Measurements from ENCODE around the gene CDH23. TPM values are rescaled to one million over a fixed set of nuclear protein-coding genes. Genes with fewer than 3 reads are reported as not detected.
A peak's percentile ranks its signal among the peaks of the same experiment; 100 is the strongest.

The CDH23 gene
- total RNA-seq, 4 donors from 2014 or later = 2.9 to 16.1 (median 5.9) TPM

DNA sequence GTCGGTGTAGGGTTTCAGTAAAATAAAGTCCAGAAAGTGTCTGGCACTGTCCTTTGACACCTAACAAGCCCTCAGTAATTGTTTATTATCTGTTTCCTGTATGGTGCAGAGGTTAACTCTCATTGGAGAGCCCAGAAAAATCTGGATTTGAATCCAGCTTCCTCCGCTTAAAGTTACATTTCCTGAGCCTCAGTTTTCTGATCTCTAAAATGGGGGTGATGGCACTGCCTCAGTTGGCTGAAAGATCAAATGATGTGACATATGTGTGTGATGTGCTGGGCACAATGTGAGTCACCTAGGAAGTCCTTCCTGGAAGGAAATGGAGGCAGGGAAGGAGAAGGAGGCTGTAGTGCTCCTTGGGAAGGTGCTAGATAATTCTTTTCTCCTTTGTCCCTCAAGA lies 14.7 kb upstream of the CDH23 start:
- Histone ChIP-seq H3K4me3 (no peak overlapping the region), H3K27ac (no peak overlapping the region), H3K36me3 (no peaks in the 10 kb centered on the region), H3K9me3 (no peaks in the 10 kb centered on the region), H3K4me1 (peaks cover 6 to 24% (median 11%) of the 10 kb centered on the region in 4 donors), H3K27me3 (no peaks in the 10 kb centered on the region)
- TF ChIP-seq, protein P1, sequence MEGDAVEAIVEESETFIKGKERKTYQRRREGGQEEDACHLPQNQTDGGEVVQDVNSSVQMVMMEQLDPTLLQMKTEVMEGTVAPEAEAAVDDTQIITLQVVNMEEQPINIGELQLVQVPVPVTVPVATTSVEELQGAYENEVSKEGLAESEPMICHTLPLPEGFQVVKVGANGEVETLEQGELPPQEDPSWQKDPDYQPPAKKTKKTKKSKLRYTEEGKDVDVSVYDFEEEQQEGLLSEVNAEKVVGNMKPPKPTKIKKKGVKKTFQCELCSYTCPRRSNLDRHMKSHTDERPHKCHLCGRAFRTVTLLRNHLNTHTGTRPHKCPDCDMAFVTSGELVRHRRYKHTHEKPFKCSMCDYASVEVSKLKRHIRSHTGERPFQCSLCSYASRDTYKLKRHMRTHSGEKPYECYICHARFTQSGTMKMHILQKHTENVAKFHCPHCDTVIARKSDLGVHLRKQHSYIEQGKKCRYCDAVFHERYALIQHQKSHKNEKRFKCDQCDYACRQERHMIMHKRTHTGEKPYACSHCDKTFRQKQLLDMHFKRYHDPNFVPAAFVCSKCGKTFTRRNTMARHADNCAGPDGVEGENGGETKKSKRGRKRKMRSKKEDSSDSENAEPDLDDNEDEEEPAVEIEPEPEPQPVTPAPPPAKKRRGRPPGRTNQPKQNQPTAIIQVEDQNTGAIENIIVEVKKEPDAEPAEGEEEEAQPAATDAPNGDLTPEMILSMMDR (IDR thresholded peaks at IDR 0.05) = no peak
- no peak for TF ChIP-seq EP300 (IDR thresholded peaks at IDR 0.05; ENCODE audit: low read depth)
- TF ChIP-seq POLR2A (IDR thresholded peaks at IDR 0.05) = no peak
- TF ChIP-seq POLR2AphosphoS5 (IDR thresholded peaks at IDR 0.05) = no peak
- in situ Hi-C loops (cut with MboI; ENCODE audit: low pct_ligation_motif_present in 1 of 4, low pct_unique_long_range_greater_than_20kb in 1 of 4, low sequenced_read_pairs in 3 of 4) (loop anchor here (10.0 to 25.0 kb wide), 6 partner anchors 180 to 433 kb away; partner anchors contain the start of gene C10orf105 (in 2 of the 4)), intact Hi-C loops (cut with DNase I; ENCODE audit: low total_unique reads) (loop anchor here (5.0 to 10.0 kb wide), 2 partner anchors 185 to 433 kb away; no protein-coding TSS in a partner anchor)
- WGBS, 2 donors (ENCODE audit: low coverage in 1 of 2) = 80 to 82% methylated on average over 1 to 2 of the region's 2 CpGs
- DNase-seq = no peak

DNA sequence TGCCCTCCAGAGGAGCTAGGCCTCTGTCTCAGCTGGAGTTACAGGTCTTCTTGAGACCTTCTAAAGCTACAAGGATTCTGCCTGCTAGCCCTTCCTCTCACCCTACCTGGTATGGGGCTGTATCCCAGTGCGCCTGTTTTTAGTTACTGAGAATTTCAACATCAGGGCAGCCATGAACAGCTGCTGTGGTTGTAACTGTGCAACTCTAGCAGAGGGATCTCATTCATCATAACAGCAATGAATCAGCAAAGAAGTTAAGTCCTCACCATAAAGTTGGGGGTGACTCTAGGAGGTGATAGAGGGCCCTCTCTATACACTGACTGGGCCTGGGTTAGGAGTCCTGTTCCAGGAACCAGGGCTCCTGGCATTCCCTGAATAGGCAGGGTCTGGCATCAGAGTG lies 14.0 kb upstream of the CDH23 start:
- no peaks in the 10 kb centered on the region for H3K27me3 ChIP-seq
- H3K27ac ChIP-seq = no peak overlapping the region
- H3K9me3 ChIP-seq = no peaks in the 10 kb centered on the region
- H3K4me1 ChIP-seq = peaks cover 1 to 20% (median 7%) of the 10 kb centered on the region in 4 donors
- in situ Hi-C loops (cut with MboI; ENCODE audit: low pct_ligation_motif_present in 1 of 4, low pct_unique_long_range_greater_than_20kb in 1 of 4, low sequenced_read_pairs in 3 of 4) (loop anchor here (10.0 to 25.0 kb wide), 6 partner anchors 180 to 432 kb away; partner anchors contain the start of gene C10orf105 (in 2 of the 4)), intact Hi-C loops (cut with DNase I; ENCODE audit: low total_unique reads) (loop anchor here (5.0 to 10.0 kb wide), 2 partner anchors 185 to 432 kb away; no protein-coding TSS in a partner anchor)
- WGBS, 2 donors (ENCODE audit: low coverage in 1 of 2) = 100% methylated on average over 1 of the region's 1 CpG; no CpG with 5 or more reads in 1 of the 2 donors
- DNase-seq = no peak
- no peak overlapping the region for H3K4me3 ChIP-seq
- H3K36me3 ChIP-seq = no peaks in the 10 kb centered on the region
- TF ChIP-seq, protein P1 (IDR thresholded peaks at IDR 0.05) = no peak
- TF ChIP-seq POLR2AphosphoS5 (IDR thresholded peaks at IDR 0.05) = no peak
- no peak for TF ChIP-seq EP300 (IDR thresholded peaks at IDR 0.05; ENCODE audit: low read depth)
- TF ChIP-seq POLR2A (IDR thresholded peaks at IDR 0.05) = no peak

DNA sequence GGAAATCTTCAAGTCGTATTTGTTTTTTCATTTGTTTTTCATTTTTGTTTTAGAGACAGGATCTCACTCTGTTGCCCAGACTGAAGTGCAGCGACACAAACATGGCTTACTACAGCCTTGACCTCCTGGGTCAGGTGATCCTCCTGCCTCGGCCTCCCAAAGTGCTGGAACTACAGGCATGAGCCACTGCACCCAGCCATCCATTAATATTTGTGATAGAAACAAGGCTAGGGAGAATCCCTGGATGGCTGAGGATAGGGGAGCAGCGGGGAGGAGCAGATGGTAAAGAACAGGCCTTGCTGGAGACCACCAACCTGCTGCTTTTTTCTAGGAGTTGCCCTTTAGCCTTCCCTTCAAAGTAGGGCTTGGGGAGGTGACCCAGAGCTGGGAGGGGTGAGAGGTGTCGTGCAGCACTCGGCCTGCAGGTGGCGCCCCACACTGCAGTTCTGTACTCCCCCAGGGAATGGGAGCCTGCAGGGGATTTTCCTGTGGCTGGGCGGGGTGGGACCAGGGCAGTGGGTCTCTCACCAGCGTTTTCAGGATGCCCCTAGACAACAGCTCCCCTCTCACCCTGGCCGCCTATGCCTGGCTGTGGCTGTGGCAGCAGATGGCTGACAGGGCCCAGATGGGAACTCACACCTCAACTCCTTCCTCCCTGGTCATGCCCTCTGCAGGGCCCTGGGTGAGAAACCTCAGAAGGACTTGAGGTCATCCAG lies 12.6 kb upstream of the CDH23 start:
- Histone ChIP-seq H3K4me1 (peaks cover 0 to 6% (median under 1%) of the 10 kb centered on the region in 4 donors), H3K27me3 (no peaks in the 10 kb centered on the region), H3K4me3 (no peak overlapping the region), H3K9me3 (no peaks in the 10 kb centered on the region), H3K27ac (no peak overlapping the region), H3K36me3 (no peaks in the 10 kb centered on the region)
- intact Hi-C loops (cut with DNase I; ENCODE audit: low total_unique reads) (loop anchor here (5.0 to 10.0 kb wide), 2 partner anchors 183 to 431 kb away; no protein-coding TSS in a partner anchor), in situ Hi-C loops (cut with MboI; ENCODE audit: low pct_ligation_motif_present in 1 of 4, low pct_unique_long_range_greater_than_20kb in 1 of 4, low sequenced_read_pairs in 3 of 4) (loop anchor here (10.0 to 25.0 kb wide), 6 partner anchors 178 to 431 kb away; partner anchors contain the start of gene C10orf105 (in 2 of the 4))
- 22 to 41% methylated on average over 3 to 10 of the region's 10 CpGs for WGBS, 2 donors (ENCODE audit: low coverage in 1 of 2)
- DNase-seq = peak; percentile 79
- TF ChIP-seq, protein P1 (IDR thresholded peaks at IDR 0.05) = peak; percentile 82 to 94 (median 90)
- TF ChIP-seq POLR2A (IDR thresholded peaks at IDR 0.05) (no peak), POLR2AphosphoS5 (IDR thresholded peaks at IDR 0.05) (no peak), EP300 (IDR thresholded peaks at IDR 0.05; ENCODE audit: low read depth) (no peak)

DNA sequence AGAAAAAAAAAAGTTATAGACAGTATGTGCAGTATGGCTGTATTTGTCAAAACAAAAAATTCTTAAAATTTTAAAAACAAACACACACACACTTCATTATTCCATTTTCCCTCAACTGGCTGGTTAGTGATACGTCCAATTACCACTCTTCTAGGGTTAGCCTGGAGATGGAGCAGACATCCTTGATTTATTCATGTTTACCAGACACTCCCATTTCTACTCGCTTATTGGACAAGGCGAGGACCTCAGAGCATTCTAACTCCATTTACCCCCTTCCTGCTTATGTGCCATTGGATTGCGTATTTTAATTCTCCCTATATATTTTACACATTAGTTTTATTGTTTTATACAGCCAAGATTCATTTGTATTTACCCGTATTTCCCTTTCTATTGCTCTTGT lies 8.5 kb upstream of the CDH23 start:
- H3K9me3 ChIP-seq = no peaks in the 10 kb centered on the region
- H3K36me3 ChIP-seq = no peaks in the 10 kb centered on the region
- peaks cover 14% of the 10 kb centered on the region for H3K27me3 ChIP-seq
- no peaks in the 10 kb centered on the region for H3K4me1 ChIP-seq
- in situ Hi-C loops (cut with MboI; ENCODE audit: low pct_ligation_motif_present in 1 of 4, low pct_unique_long_range_greater_than_20kb in 1 of 4, low sequenced_read_pairs in 3 of 4) (loop anchor here (10.0 to 25.0 kb wide), 6 partner anchors 174 to 427 kb away; partner anchors contain the start of gene C10orf105 (in 2 of the 4)), intact Hi-C loops (cut with DNase I; ENCODE audit: low total_unique reads) (loop anchor here (10.0 kb wide), 1 partner anchor 427 kb away; no protein-coding TSS in a partner anchor)
- no peak overlapping the region for H3K27ac ChIP-seq
- WGBS, 2 donors (ENCODE audit: low coverage in 1 of 2) = 71 to 76% methylated on average over 4 to 5 of the region's 5 CpGs
- no peak for TF ChIP-seq POLR2A (IDR thresholded peaks at IDR 0.05)
- TF ChIP-seq, protein P1 (IDR thresholded peaks at IDR 0.05) = no peak
- TF ChIP-seq POLR2AphosphoS5 (IDR thresholded peaks at IDR 0.05) = no peak
- no peak for TF ChIP-seq EP300 (IDR thresholded peaks at IDR 0.05; ENCODE audit: low read depth)
- no peak for DNase-seq
- H3K4me3 ChIP-seq = no peak overlapping the region

Data from transverse colon (tissue), 4 donors.